SU-DHL-6 (cell line): ENCODE measurements around the gene NDNF.

Source experiments
- H2AFZ ChIP-seq: fragments of 200-600 bp; sonication (generic); 2 replicates; pipeline ENCODE4 v1.6.1; 2014; ENCODE audit warnings: low read depth, mild to moderate bottlenecking, moderate library complexity, mixed read lengths, antibody characterized with exemption, low read length; ENCODE audit not compliant: severe bottlenecking
- H3F3A ChIP-seq: fragments of 200-600 bp; shearing (Covaris generic); 2 replicates; pipeline ENCODE4 v1.6.0; 2016; ENCODE audit warnings: antibody characterized with exemption, mild to moderate bottlenecking; ENCODE audit not compliant: insufficient read depth
- H3K27ac ChIP-seq: fragments of 200-600 bp; sonication (generic); 2 replicates; pipeline ENCODE4 v1.5.1; 2016; ENCODE audit warnings: low read depth, mild to moderate bottlenecking, low read length, moderate library complexity, mixed read lengths
- H3K27me3 ChIP-seq: fragments of 200-600 bp; sonication (generic), shearing (Covaris generic); 2 replicates; pipeline ENCODE4 v1.6.0; 2014; ENCODE audit warnings: mild to moderate bottlenecking, low read length
- H3K36me3 ChIP-seq: fragments of 200-600 bp; sonication (generic); 2 replicates; pipeline ENCODE4 v1.6.1; 2014; ENCODE audit warnings: mild to moderate bottlenecking, low read length, mixed read lengths
- H3K4me2 ChIP-seq: fragments of 300-600, 200-600 bp; shearing (Covaris generic), sonication (generic); 2 replicates; pipeline ENCODE4 v1.6.0; 2014; ENCODE audit warnings: low read length, low read depth, mild to moderate bottlenecking; ENCODE audit not compliant: poor library complexity, severe bottlenecking
- H3K4me3 ChIP-seq: fragments of 200-600 bp; sonication (generic); 2 replicates; pipeline ENCODE4 v1.5.1; 2014; ENCODE audit warnings: antibody characterized with exemption, low read length, mild to moderate bottlenecking, mixed read lengths; ENCODE audit not compliant: insufficient read depth, poor library complexity, severe bottlenecking
- H3K79me2 ChIP-seq: fragments of 200-600 bp; sonication (generic); 2 replicates; pipeline ENCODE4 v1.6.1; 2014; ENCODE audit warnings: mild to moderate bottlenecking, low read length, moderate library complexity; ENCODE audit not compliant: insufficient read depth
- H3K9ac ChIP-seq: fragments of 200-600 bp; sonication (generic); 2 replicates; pipeline ENCODE4 v1.7.0; 2014; ENCODE audit warnings: mild to moderate bottlenecking, low read length
- H3K9me2 ChIP-seq: fragments of 200-600 bp; sonication (generic); replicated peaks from 2 replicates; pipeline ENCODE4 v1.6.1; 2014; ENCODE audit warnings: low read length; ENCODE audit not compliant: insufficient read depth
- H3K9me3 ChIP-seq: fragments of 200-600 bp; sonication (generic); 2 replicates; pipeline ENCODE4 v1.6.1; 2014; ENCODE audit warnings: low read length, mixed read lengths; ENCODE audit not compliant: insufficient read depth
- H4K20me1 ChIP-seq: fragments of 200-600 bp; sonication (generic); 2 replicates; pipeline ENCODE4 v1.6.1; 2014; ENCODE audit warnings: low read depth, mild to moderate bottlenecking, antibody characterized with exemption, low read length, moderate library complexity, mixed read lengths
- CTCF ChIP-seq: fragments of 200-600 bp; sonication (generic); IDR thresholded peaks from one replicate; pipeline ENCODE4 v1.5.1; 2017; ENCODE audit warnings: antibody characterized with exemption, mild to moderate bottlenecking, low read length, moderate library complexity; ENCODE audit not compliant: insufficient read depth, poor library complexity, severe bottlenecking
- EZH2phosphoT487 ChIP-seq: fragments of 200-600 bp; sonication (generic), shearing (Covaris generic); conservative IDR thresholded peaks from 2 replicates; pipeline ENCODE4 v1.6.1; 2018; ENCODE audit warnings: mild to moderate bottlenecking, antibody characterized with exemption, low read length, moderate library complexity, mixed read lengths

The NDNF gene

GRCh38 chr4:121079376-121079775 is 7.0 kb upstream of the NDNF start:
- TF ChIP-seq EZH2phosphoT487, result no peak
- TF ChIP-seq CTCF, result no peak
- Histone ChIP-seq H3K27ac (no peak overlapping the region), H3K4me2 (no peak overlapping the region), H3K4me3 (no peak overlapping the region), H3F3A (no peaks in the 10 kb centered on the region), H3K79me2 (no peaks in the 10 kb centered on the region), H3K27me3 (no peaks in the 10 kb centered on the region), H3K9me3 (no peaks in the 10 kb centered on the region), H3K9ac (no peak overlapping the region), H3K36me3 (no peaks in the 10 kb centered on the region), H3K9me2 (no peaks in the 10 kb centered on the region), H4K20me1 (no peaks in the 10 kb centered on the region), H2AFZ (no peak overlapping the region)

GRCh38 chr4:121077496-121077895 is 5.2 kb upstream of the NDNF start:
- H3K36me3 ChIP-seq, result no peaks in the 10 kb centered on the region
- no peaks in the 10 kb centered on the region for H3K9me3 ChIP-seq
- no peak overlapping the region for H3K4me2 ChIP-seq
- no peaks in the 10 kb centered on the region for H3K27me3 ChIP-seq
- no peak overlapping the region for H3K4me3 ChIP-seq
- no peaks in the 10 kb centered on the region for H4K20me1 ChIP-seq
- no peaks in the 10 kb centered on the region for H3F3A ChIP-seq
- no peak overlapping the region for H2AFZ ChIP-seq
- TF ChIP-seq EZH2phosphoT487 (no peak), CTCF (no peak)
- no peak overlapping the region for H3K27ac ChIP-seq
- H3K9ac ChIP-seq, result no peak overlapping the region
- no peaks in the 10 kb centered on the region for H3K79me2 ChIP-seq
- no peaks in the 10 kb centered on the region for H3K9me2 ChIP-seq

- Histone ChIP-seq H3K27ac (no peak overlapping the region), H2AFZ (no peak overlapping the region), H4K20me1 (no peaks in the 10 kb centered on the region), H3K79me2 (no peaks in the 10 kb centered on the region), H3K9me3 (no peaks in the 10 kb centered on the region), H3K4me3 (no peak overlapping the region), H3K4me2 (no peak overlapping the region), H3K27me3 (no peaks in the 10 kb centered on the region), H3K36me3 (no peaks in the 10 kb centered on the region), H3F3A (no peaks in the 10 kb centered on the region), H3K9ac (no peak overlapping the region), H3K9me2 (no peaks in the 10 kb centered on the region)
- TF ChIP-seq CTCF (no peak), EZH2phosphoT487 (no peak)
Observed at GRCh38 chr4:121076416-121076815, 4.1 kb upstream of the NDNF start.
